ENCODE measurements around the gene ACTR3.

Gene ACTR3

DNA sequence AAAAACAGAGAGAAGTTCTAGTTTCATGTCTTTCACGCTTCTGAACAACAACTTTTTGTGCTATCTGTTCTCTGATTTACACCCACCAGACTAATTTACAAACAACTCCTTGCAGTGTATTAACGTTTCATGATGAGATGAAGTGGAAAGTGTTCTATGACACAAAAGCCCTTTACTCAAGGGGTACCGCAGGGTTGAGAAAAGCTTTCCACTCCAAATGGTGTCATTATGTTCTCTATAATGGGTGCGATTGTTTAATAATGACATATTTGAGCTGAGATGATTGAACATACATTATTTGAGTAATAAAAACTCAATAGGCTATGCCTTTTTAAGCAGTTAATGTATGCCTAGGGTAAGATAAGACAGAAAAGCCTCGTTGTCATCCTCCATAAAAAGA is 76.3 kb downstream of the ACTR3 start:
- Histone ChIP-seq H3K4me3 (ENCODE audit: low read length in 2 of 2) (no peak overlapping the region), H3K4me1 (ENCODE audit: control insufficient read depth, insufficient read depth, low read length) (no peaks in the 10 kb centered on the region), H3K36me3 (ENCODE audit: control insufficient read depth in 2 of 2, insufficient read depth in 2 of 2, low read length in 2 of 2) (peaks cover 2 to 3% of the 10 kb centered on the region in 2 donors), H3K27ac (ENCODE audit: low read length) (no peak overlapping the region), H3K9me3 (ENCODE audit: control insufficient read depth in 2 of 2, low read length in 2 of 2) (no peaks in the 10 kb centered on the region), H3K9ac (ENCODE audit: low read length in 2 of 2) (no peak overlapping the region), H3K27me3 (ENCODE audit: control insufficient read depth in 1 of 2, insufficient read depth in 2 of 2, low read length in 2 of 2) (no peaks in the 10 kb centered on the region)

DNA sequence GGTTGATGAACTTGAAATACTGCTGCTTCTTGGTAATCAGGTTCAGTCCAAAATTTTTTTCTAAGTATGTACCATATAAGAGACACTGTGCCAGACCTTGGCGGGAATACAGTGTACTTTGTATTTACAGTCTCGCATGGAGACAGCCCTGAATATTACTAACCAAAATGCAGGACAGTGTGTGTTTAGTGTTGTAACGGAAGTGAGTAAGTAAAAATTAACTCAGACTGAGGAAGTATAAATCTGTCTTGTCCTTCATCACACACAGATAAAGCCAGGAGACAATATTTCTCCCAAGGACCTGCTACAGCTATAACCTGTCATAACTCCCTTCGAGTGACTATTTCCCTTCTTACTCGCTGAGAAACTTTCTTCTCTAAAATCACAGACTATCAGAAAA is 76.9 kb downstream of the ACTR3 start:
- H3K9ac ChIP-seq (ENCODE audit: low read length in 2 of 2) = no peak overlapping the region
- no peaks in the 10 kb centered on the region for H3K9me3 ChIP-seq (ENCODE audit: control insufficient read depth in 2 of 2, low read length in 2 of 2)
- no peak overlapping the region for H3K27ac ChIP-seq (ENCODE audit: low read length)
- H3K4me3 ChIP-seq (ENCODE audit: low read length in 2 of 2) = no peak overlapping the region
- H3K27me3 ChIP-seq (ENCODE audit: control insufficient read depth in 1 of 2, insufficient read depth in 2 of 2, low read length in 2 of 2) = no peaks in the 10 kb centered on the region
- no peaks in the 10 kb centered on the region for H3K4me1 ChIP-seq (ENCODE audit: control insufficient read depth, insufficient read depth, low read length)
- H3K36me3 ChIP-seq (ENCODE audit: control insufficient read depth in 2 of 2, insufficient read depth in 2 of 2, low read length in 2 of 2) = peaks cover 3 to 5% of the 10 kb centered on the region in 2 donors

DNA sequence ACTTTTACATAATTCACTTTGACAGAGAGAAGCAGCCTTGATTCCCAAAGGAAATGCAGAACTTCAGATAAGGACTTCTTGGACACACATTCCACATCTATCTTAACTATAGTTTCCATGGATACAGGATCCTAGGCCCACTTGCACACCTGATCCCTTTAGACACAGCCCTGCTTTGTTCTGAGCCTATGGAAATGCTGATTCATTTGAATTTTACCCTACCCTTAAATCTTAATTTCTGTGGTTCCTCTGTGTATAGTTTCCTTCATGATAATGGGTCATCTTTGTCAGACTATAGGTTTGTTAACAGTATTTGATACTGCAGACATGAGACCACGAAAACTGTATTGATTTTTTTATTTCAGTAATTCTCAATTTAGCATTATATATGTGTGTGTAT is 77.4 kb downstream of the ACTR3 start:
- no peak overlapping the region for H3K4me3 ChIP-seq (ENCODE audit: low read length in 2 of 2)

DNA sequence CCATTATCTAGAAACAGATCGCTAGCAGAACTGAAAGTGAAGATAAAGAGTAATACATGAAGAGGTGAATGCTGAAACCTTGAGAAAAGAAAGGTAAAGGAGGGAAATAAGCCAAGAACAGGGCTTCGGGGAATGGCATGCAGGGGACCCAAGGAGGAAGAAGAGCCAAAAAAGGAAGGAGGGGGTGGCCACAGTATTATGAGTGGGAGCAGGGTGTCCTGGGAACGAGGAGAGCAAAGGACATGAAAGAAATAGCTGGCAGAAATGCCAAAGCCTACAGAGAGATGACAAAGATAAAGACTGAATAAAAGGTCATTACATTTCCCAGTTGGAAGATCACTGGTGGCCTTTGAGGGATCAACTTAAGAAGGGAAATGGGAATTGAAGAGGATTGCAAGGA is 82.9 kb downstream of the ACTR3 start:
- Histone ChIP-seq H3K27ac (ENCODE audit: low read length) (no peak overlapping the region), H3K27me3 (ENCODE audit: control insufficient read depth in 1 of 2, insufficient read depth in 2 of 2, low read length in 2 of 2) (no peaks in the 10 kb centered on the region), H3K4me3 (ENCODE audit: low read length in 2 of 2) (no peak overlapping the region), H3K9ac (ENCODE audit: low read length in 2 of 2) (no peak overlapping the region), H3K36me3 (ENCODE audit: control insufficient read depth in 2 of 2, insufficient read depth in 2 of 2, low read length in 2 of 2) (peaks cover 0 to 17% of the 10 kb centered on the region in 2 donors), H3K9me3 (ENCODE audit: control insufficient read depth in 2 of 2, low read length in 2 of 2) (no peaks in the 10 kb centered on the region), H3K4me1 (ENCODE audit: control insufficient read depth, insufficient read depth, low read length) (no peaks in the 10 kb centered on the region)

More for the DNA sequence above, 77.4 kb downstream of the ACTR3 start:
- Histone ChIP-seq H3K4me1 (ENCODE audit: control insufficient read depth, insufficient read depth, low read length) (no peaks in the 10 kb centered on the region), H3K27me3 (ENCODE audit: control insufficient read depth in 1 of 2, insufficient read depth in 2 of 2, low read length in 2 of 2) (no peaks in the 10 kb centered on the region), H3K9ac (ENCODE audit: low read length in 2 of 2) (no peak overlapping the region), H3K36me3 (ENCODE audit: control insufficient read depth in 2 of 2, insufficient read depth in 2 of 2, low read length in 2 of 2) (peaks cover 3 to 5% of the 10 kb centered on the region in 2 donors), H3K9me3 (ENCODE audit: control insufficient read depth in 2 of 2, low read length in 2 of 2) (no peaks in the 10 kb centered on the region), H3K27ac (ENCODE audit: low read length) (no peak overlapping the region)

DNA sequence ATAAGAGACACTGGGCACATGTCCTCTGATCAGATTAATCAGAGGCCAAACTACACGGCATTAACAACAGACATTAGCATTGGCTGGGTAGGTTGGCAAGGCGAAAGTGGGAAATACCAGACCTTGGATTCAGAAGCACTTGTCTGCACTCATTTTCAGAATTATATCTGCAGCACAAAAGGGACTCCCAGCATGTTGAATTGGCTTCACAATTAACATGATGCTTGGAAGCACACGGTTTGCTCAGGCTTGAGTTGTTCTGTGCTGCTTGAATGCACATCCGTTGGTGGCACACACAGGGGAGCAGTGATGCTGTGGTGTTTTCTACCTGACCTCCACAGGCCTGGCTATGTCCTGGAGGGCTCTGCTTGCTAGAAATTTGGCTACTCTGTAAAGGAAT is 83.9 kb downstream of the ACTR3 start:
- no peaks in the 10 kb centered on the region for H3K4me1 ChIP-seq (ENCODE audit: control insufficient read depth, insufficient read depth, low read length)
- H3K27me3 ChIP-seq (ENCODE audit: control insufficient read depth in 1 of 2, insufficient read depth in 2 of 2, low read length in 2 of 2) = no peaks in the 10 kb centered on the region
- no peak overlapping the region for H3K9ac ChIP-seq (ENCODE audit: low read length in 2 of 2)
- no peaks in the 10 kb centered on the region for H3K9me3 ChIP-seq (ENCODE audit: control insufficient read depth in 2 of 2, low read length in 2 of 2)
- H3K36me3 ChIP-seq (ENCODE audit: control insufficient read depth in 2 of 2, insufficient read depth in 2 of 2, low read length in 2 of 2) = peaks cover 0 to 17% of the 10 kb centered on the region in 2 donors
- H3K4me3 ChIP-seq (ENCODE audit: low read length in 2 of 2) = no peak overlapping the region
- no peak overlapping the region for H3K27ac ChIP-seq (ENCODE audit: low read length)

DNA sequence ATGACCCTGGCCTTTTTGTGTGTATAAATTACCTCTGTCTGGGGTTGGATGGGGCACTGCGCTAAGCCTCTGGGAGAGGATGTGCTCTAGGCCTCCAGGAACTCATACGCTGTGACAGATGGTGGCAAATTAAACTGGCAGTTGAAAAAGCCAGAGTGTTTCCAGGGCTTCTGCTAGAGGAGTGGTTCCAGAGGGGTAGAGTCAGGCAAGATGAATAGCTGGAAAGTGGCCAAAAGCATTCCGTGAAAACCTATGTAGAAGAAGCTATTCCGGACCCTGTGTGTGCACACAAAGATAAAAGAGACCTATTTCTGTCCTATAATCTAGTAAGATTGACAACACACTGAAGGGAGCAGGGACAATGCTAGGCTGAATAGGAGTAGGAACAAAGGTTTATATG is 84.8 kb downstream of the ACTR3 start:
- Histone ChIP-seq H3K4me3 (ENCODE audit: low read length in 2 of 2) (no peak overlapping the region), H3K27ac (ENCODE audit: low read length) (no peak overlapping the region), H3K9me3 (ENCODE audit: control insufficient read depth in 2 of 2, low read length in 2 of 2) (no peaks in the 10 kb centered on the region), H3K4me1 (ENCODE audit: control insufficient read depth, insufficient read depth, low read length) (no peaks in the 10 kb centered on the region), H3K36me3 (ENCODE audit: control insufficient read depth in 2 of 2, insufficient read depth in 2 of 2, low read length in 2 of 2) (peaks cover 0 to 17% of the 10 kb centered on the region in 2 donors), H3K9ac (ENCODE audit: low read length in 2 of 2) (no peak overlapping the region), H3K27me3 (ENCODE audit: control insufficient read depth in 1 of 2, insufficient read depth in 2 of 2, low read length in 2 of 2) (no peaks in the 10 kb centered on the region)

DNA sequence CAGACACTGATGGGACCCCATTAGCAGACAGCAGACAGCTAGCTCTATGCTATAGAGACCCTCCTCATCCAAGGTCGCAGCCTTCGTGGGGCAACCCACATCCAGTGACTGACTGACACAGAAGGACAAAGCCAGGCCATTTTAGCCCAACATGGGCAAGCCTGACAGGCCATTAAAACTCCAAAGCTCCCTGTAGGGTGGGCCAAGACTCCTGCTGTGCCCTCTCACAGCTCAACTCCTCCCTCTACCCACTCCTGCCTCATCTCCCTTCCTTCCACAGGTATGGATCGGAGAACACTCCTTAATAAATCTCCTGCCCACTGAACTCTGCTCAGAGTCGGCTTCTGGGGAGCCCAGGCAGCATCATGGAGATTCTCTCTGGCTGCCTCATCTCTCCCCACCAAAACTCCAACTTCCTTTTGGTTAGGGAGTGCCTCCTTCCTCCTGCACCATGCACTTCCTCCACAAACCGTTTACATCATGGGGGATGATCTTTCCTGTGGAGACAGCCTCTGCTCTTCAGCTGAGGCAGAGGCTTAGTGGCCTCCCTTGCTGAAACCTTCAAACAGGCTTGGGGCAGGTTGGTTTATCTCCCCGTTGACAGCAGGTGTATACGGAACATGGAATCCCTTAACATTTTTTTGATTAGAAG is 86.5 kb downstream of the ACTR3 start:
- no peaks in the 10 kb centered on the region for H3K4me1 ChIP-seq (ENCODE audit: control insufficient read depth, insufficient read depth, low read length)
- H3K27me3 ChIP-seq (ENCODE audit: control insufficient read depth in 1 of 2, insufficient read depth in 2 of 2, low read length in 2 of 2) = no peaks in the 10 kb centered on the region
- H3K9me3 ChIP-seq (ENCODE audit: control insufficient read depth in 2 of 2, low read length in 2 of 2) = no peaks in the 10 kb centered on the region
- peaks cover 0 to 17% of the 10 kb centered on the region in 2 donors for H3K36me3 ChIP-seq (ENCODE audit: control insufficient read depth in 2 of 2, insufficient read depth in 2 of 2, low read length in 2 of 2)
- H3K27ac ChIP-seq (ENCODE audit: low read length) = no peak overlapping the region
- H3K4me3 ChIP-seq (ENCODE audit: low read length in 2 of 2) = no peak overlapping the region
- no peak overlapping the region for H3K9ac ChIP-seq (ENCODE audit: low read length in 2 of 2)

DNA sequence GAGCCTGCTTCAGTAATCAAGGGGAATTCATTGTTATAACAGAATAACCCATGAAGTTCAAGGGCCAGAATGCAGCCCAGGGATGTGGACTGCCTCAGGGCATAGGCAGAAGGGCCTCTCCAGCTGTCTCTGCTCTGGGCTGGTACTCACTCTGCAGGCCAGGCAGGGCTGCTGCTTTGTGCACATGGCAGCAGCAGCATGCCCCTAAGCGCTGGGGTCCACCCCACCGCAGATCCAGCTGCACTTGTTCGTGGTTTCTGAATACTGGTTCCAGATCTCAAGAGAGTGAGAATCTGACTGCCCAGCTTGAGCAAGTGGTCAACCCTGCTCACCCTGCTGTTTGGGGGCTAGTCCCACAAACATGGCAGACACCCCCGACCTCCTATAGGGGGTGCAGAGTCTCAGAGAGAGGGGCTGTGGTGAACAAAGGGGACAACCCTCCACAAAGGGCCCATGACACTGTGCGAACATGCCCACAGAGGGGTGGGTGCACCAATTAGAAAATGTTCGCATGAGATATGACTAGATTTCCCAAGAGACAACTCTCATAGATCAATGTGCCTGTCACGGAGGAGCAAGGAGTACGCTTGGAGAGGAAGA is 87.3 kb downstream of the ACTR3 start:
- Histone ChIP-seq H3K4me1 (ENCODE audit: control insufficient read depth, insufficient read depth, low read length) (no peaks in the 10 kb centered on the region), H3K27me3 (ENCODE audit: control insufficient read depth in 1 of 2, insufficient read depth in 2 of 2, low read length in 2 of 2) (no peaks in the 10 kb centered on the region), H3K27ac (ENCODE audit: low read length) (no peak overlapping the region), H3K36me3 (ENCODE audit: control insufficient read depth in 2 of 2, insufficient read depth in 2 of 2, low read length in 2 of 2) (peaks cover 0 to 14% of the 10 kb centered on the region in 2 donors), H3K9me3 (ENCODE audit: control insufficient read depth in 2 of 2, low read length in 2 of 2) (no peaks in the 10 kb centered on the region), H3K9ac (ENCODE audit: low read length in 2 of 2) (no peak overlapping the region), H3K4me3 (ENCODE audit: low read length in 2 of 2) (no peak overlapping the region)

DNA sequence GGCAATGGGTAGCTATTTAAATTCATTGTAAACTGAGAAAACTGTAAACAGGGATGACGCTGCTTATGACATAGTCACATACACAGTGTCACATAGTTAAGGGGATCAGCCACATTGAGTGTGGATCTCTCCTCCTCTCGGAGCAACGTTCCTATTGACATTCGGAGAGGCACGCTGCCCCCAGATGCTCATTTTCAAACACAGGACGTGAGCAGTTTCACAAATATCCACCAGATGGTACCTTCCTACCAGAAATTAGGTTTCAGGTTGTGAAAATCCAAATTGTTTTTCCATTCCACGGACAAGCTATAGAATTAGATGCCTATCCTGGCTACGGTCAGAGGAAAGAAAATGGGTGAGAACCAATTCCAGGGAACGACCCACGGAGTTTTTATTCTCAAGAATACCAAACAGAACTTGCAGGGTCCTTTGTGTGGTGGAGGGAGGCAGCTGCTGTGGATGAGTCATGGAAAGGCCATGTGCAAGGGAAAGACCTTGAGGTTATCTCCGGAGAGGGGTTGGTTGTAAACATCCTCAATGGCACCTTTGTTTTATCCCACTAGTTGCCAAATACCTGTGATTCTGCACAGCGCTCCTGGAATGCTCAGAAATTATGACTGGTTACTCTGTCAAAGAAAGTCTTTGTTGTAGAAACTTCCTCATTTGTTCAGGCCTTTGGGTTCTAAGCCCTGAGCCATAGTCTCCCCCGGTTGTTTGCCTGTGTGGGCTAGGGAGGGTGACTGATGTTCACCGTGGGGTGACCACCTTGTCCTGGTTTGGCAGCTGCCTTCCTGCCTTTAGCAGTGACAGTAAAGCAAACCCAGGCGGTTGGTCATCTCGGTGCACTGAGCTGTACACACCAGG is 88.0 kb downstream of the ACTR3 start:
- Histone ChIP-seq H3K27ac (ENCODE audit: low read length) (no peak overlapping the region), H3K4me3 (ENCODE audit: low read length in 2 of 2) (no peak overlapping the region), H3K9ac (ENCODE audit: low read length in 2 of 2) (no peak overlapping the region), H3K9me3 (ENCODE audit: control insufficient read depth in 2 of 2, low read length in 2 of 2) (no peaks in the 10 kb centered on the region), H3K4me1 (ENCODE audit: control insufficient read depth, insufficient read depth, low read length) (no peaks in the 10 kb centered on the region), H3K36me3 (ENCODE audit: control insufficient read depth in 2 of 2, insufficient read depth in 2 of 2, low read length in 2 of 2) (peaks cover 0 to 13% of the 10 kb centered on the region in 2 donors), H3K27me3 (ENCODE audit: control insufficient read depth in 1 of 2, insufficient read depth in 2 of 2, low read length in 2 of 2) (no peaks in the 10 kb centered on the region)

DNA sequence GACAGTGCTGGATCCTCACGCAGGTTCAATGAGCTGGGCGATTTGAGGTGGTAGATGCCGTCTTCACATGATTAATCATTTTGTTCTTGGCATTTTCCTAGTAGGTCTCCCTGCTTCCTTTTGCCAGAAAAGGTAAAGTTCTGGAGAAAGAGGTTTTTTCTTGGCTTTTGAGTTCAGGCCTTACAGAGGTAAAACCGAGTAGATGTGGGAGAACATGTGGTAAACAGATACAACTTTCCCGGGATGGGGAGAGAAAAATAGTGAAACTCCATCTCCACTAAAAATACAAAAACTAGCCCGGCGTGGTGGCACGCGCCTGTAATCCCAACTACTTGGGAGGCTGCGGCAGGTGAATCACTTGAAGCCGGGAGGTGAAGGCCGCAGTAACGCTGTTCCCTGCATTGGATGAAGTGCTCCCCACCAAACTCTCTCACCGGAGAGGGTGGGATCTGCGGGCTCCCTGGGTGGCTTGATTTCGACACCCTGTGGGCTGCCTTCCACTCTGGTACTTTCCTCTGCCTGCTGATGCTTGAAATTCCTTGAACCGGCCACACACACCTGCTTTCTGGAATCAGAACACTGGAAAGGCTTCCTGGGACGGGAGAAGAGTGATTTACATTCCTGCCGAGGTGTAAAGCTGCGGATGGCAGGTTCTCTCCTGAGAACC is 88.8 kb downstream of the ACTR3 start:
- Histone ChIP-seq H3K27ac (ENCODE audit: low read length) (no peak overlapping the region), H3K36me3 (ENCODE audit: control insufficient read depth in 2 of 2, insufficient read depth in 2 of 2, low read length in 2 of 2) (peaks cover 0 to 12% of the 10 kb centered on the region in 2 donors), H3K4me1 (ENCODE audit: control insufficient read depth, insufficient read depth, low read length) (no peaks in the 10 kb centered on the region), H3K9me3 (ENCODE audit: control insufficient read depth in 2 of 2, low read length in 2 of 2) (no peaks in the 10 kb centered on the region), H3K9ac (ENCODE audit: low read length in 2 of 2) (no peak overlapping the region), H3K4me3 (ENCODE audit: low read length in 2 of 2) (no peak overlapping the region), H3K27me3 (ENCODE audit: control insufficient read depth in 1 of 2, insufficient read depth in 2 of 2, low read length in 2 of 2) (no peaks in the 10 kb centered on the region)
